ENCODE results near the gene SLC12A8.

Gene SLC12A8

DNA sequence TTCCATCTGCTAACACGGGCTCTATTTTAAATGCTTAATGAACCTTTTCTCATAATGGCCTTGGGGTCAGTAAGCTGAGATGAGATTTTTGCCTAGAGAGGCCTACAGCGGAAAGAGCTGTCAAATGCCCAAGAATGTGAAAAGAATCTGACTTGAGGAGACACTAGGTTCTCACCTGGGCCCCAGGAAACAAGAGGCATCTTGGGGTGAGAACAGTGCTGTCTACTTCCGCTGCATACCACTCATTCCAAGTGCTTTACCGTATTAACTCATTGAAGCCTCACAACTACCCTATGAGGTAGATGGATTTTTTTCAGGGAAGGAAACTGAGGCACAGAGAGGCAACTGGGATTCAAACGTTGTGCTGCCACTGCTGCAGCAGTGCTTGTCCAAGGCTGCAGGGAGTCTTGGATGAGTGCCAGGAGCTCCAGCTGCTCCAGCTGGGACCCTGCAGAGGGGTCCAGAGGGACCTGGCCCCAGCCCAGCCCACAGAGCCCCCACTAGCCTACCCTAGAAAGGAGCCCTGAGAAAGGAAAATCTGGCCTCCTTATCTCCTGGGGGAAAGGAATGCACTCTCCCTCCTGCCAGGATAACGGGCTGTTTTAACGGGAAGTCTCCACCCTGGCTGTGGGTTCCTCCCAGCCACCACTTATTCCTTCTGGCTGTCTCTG, 68.4 kb downstream of the SLC12A8 start:
- TF ChIP-seq, protein P1, sequence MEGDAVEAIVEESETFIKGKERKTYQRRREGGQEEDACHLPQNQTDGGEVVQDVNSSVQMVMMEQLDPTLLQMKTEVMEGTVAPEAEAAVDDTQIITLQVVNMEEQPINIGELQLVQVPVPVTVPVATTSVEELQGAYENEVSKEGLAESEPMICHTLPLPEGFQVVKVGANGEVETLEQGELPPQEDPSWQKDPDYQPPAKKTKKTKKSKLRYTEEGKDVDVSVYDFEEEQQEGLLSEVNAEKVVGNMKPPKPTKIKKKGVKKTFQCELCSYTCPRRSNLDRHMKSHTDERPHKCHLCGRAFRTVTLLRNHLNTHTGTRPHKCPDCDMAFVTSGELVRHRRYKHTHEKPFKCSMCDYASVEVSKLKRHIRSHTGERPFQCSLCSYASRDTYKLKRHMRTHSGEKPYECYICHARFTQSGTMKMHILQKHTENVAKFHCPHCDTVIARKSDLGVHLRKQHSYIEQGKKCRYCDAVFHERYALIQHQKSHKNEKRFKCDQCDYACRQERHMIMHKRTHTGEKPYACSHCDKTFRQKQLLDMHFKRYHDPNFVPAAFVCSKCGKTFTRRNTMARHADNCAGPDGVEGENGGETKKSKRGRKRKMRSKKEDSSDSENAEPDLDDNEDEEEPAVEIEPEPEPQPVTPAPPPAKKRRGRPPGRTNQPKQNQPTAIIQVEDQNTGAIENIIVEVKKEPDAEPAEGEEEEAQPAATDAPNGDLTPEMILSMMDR (IDR thresholded peaks at IDR 0.05; ENCODE audit: low read depth, low read length): no peak
- H3K27me3 ChIP-seq: no peaks in the 10 kb centered on the region
- no peaks in the 10 kb centered on the region for H3K9me3 ChIP-seq
- no peaks in the 10 kb centered on the region for H3K4me1 ChIP-seq
- H3K36me3 ChIP-seq: no peaks in the 10 kb centered on the region
- DNase-seq: peak; percentile 77
- no peak overlapping the region for H3K4me3 ChIP-seq (ENCODE audit: low read depth, low read length)

DNA sequence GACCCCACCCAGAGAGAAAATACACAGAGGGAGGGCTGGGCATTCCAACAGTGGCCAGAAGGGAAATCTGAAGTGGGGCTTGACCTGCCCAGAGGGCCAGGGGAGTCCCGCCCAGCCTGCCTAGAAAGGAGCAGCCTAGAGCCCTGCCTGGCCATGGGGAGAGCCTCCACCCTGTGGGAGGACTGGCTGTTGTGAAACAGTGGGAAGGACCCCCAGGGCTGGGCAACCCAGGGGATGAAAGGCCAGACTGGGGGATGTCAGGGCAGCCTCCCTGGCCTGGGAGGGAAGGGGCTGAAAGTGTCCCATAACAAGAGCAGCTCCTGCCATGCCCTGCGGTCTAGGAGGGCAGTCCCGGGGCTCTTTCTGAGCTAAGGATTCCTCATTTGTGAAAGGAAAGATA, 69.0 kb downstream of the SLC12A8 start:
- no peak for DNase-seq
- Histone ChIP-seq H3K36me3 (no peaks in the 10 kb centered on the region), H3K4me3 (ENCODE audit: low read depth, low read length) (no peak overlapping the region), H3K9me3 (no peaks in the 10 kb centered on the region), H3K27me3 (no peaks in the 10 kb centered on the region), H3K4me1 (no peaks in the 10 kb centered on the region)
- TF ChIP-seq, protein P1 (IDR thresholded peaks at IDR 0.05; ENCODE audit: low read depth, low read length): no peak

- Histone ChIP-seq H3K4me3 (ENCODE audit: low read depth, low read length) (no peak overlapping the region), H3K9me3 (no peaks in the 10 kb centered on the region), H3K36me3 (no peaks in the 10 kb centered on the region), H3K4me1 (no peaks in the 10 kb centered on the region), H3K27me3 (no peaks in the 10 kb centered on the region)
- TF ChIP-seq, protein P1 (IDR thresholded peaks at IDR 0.05; ENCODE audit: low read depth, low read length): no peak
- no peak for DNase-seq
Measured at GRCh38 chr3:125142940-125143339, 69.6 kb downstream of the SLC12A8 start.

GRCh38 chr3:125142420-125142778, 70.1 kb downstream of the SLC12A8 start:
- TF ChIP-seq, protein P1 (IDR thresholded peaks at IDR 0.05; ENCODE audit: low read depth, low read length): no peak
- Histone ChIP-seq H3K27me3 (no peaks in the 10 kb centered on the region), H3K9me3 (no peaks in the 10 kb centered on the region), H3K4me3 (ENCODE audit: low read depth, low read length) (no peak overlapping the region), H3K36me3 (no peaks in the 10 kb centered on the region), H3K4me1 (no peaks in the 10 kb centered on the region)
- no peak for DNase-seq

DNA sequence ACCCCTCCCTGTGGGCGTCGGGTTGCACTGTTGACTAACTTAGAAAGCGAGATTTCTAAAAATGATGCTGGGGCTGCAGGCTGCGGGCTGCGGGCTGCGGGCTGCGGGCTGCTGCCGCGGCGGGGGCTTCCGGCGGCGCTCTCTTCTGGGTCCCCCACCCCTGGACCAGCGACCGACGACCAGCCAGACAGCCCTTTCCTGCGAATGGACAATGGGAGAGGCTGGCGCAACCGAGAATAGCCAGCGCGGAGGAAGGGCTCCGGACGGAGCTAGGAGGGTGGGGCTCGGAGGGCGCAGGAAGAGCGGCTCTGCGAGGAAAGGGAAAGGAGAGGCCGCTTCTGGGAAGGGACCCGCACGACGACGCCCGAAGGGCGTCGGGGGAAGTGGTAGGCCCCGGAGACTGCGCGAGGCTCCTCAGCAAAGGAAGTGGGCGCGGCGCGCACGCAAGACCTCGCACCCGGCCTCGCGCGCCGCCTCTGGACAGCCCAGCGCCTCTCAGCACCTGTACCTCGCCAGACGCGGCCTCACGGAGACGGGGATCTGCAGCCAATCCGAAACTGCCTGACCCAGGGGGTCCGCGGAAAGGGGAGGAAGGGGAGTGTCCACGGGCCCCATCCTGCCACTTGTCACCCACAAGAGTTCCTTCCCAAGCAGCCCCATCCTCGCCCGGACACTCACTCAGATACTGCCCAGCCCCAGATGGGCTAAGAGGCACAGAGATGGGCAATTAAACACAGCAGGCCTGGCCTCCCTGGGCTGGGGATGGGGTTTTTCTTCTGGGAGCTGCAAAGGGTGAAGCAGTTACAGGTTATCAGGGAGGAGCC, 70.7 kb downstream of the SLC12A8 start:
- Histone ChIP-seq H3K27me3 (no peaks in the 10 kb centered on the region), H3K4me3 (ENCODE audit: low read depth, low read length) (peak overlapping the region; percentile 32), H3K4me1 (no peaks in the 10 kb centered on the region), H3K36me3 (no peaks in the 10 kb centered on the region), H3K9me3 (no peaks in the 10 kb centered on the region)
- TF ChIP-seq, protein P1 (IDR thresholded peaks at IDR 0.05; ENCODE audit: low read depth, low read length): peak; percentile 17; the same call in 1 of the 2 replicates
- peak; percentile 41 for DNase-seq
